ENCODE measurements around the gene KLHDC4.
"Not testable (repeated sequence)": the region's sequence is repeated elsewhere in the genome, so short reads cannot be mapped to it uniquely, and the experiment has no call there.

KLHDC4 gene

GRCh38 chr16:87765776-87766484, at the start of gene KLHDC4:
Gene KLHDC4, minus strand, starts transcription at chr16:87765986. Its CDS starts 96 bp downstream, at chr16:87765890.
- peak; percentile 88 for DNase-seq (ENCODE audit: low spot score)

- no peak for DNase-seq (ENCODE audit: low spot score)
Observed at GRCh38 chr16:87815567-87815966, 49.8 kb upstream of the KLHDC4 start.

- no peak for DNase-seq (ENCODE audit: low spot score)
Observed at GRCh38 chr16:87812200-87812656, 46.4 kb upstream of the KLHDC4 start.

GRCh38 chr16:87811454-87811853, 45.7 kb upstream of the KLHDC4 start:
- DNase-seq (ENCODE audit: low spot score): not testable (repeated sequence)

- DNase-seq (ENCODE audit: low spot score): no peak
Observed at GRCh38 chr16:87809150-87809902, 43.5 kb upstream of the KLHDC4 start.

- DNase-seq (ENCODE audit: low spot score): no peak
Observed at GRCh38 chr16:87808108-87808507, 42.3 kb upstream of the KLHDC4 start.

GRCh38 chr16:87806641-87807546, 41.1 kb upstream of the KLHDC4 start:
- peak; percentile 83 for DNase-seq (ENCODE audit: low spot score)

- DNase-seq (ENCODE audit: low spot score): peak; percentile 38
Observed at GRCh38 chr16:87806261-87806640, 40.5 kb upstream of the KLHDC4 start.

- no peak for DNase-seq (ENCODE audit: low spot score)
Observed at GRCh38 chr16:87803385-87803784, 37.6 kb upstream of the KLHDC4 start.

- no peak for DNase-seq (ENCODE audit: low spot score)
Observed at GRCh38 chr16:87802670-87803069, 36.9 kb upstream of the KLHDC4 start.

- DNase-seq (ENCODE audit: low spot score): no peak
Observed at GRCh38 chr16:87801679-87802259, 36.0 kb upstream of the KLHDC4 start.

- no peak for DNase-seq (ENCODE audit: low spot score)
Observed at GRCh38 chr16:87800497-87800896, 34.7 kb upstream of the KLHDC4 start.

- no peak for DNase-seq (ENCODE audit: low spot score)
Observed at GRCh38 chr16:87795336-87795735, 29.6 kb upstream of the KLHDC4 start.

GRCh38 chr16:87794485-87795078, 28.8 kb upstream of the KLHDC4 start:
- no peak for DNase-seq (ENCODE audit: low spot score)

- DNase-seq (ENCODE audit: low spot score): no peak
Observed at GRCh38 chr16:87792205-87792565, 26.4 kb upstream of the KLHDC4 start.

- DNase-seq (ENCODE audit: low spot score): no peak
Observed at GRCh38 chr16:87791295-87792204, 25.8 kb upstream of the KLHDC4 start.

GRCh38 chr16:87790292-87791100, 24.7 kb upstream of the KLHDC4 start:
- peak; percentile 37 for DNase-seq (ENCODE audit: low spot score)

GRCh38 chr16:87789437-87790291, 23.9 kb upstream of the KLHDC4 start:
- peak; percentile 94 for DNase-seq (ENCODE audit: low spot score)
